SK-N-SH treated with all-trans-retinoic acid at 6 μM for 48 hours (cell line): ENCODE data around the gene WDR76.

Source experiments
- ARNTL ChIP-seq: fragments of 450-650 bp; formaldehyde crosslinking; IDR thresholded peaks from 2 replicates; pipeline ENCODE4 v1.5.0; 2020; ENCODE audit warnings: low read depth, mild to moderate bottlenecking, moderate library complexity, borderline replicate concordance
- BACH2 ChIP-seq: fragments of 250-450 bp; sonication (Bioruptor Pico); IDR thresholded peaks from 2 replicates; pipeline ENCODE4 v1.9.0; 2021; ENCODE audit warnings: mild to moderate bottlenecking, borderline replicate concordance
- CREB5 ChIP-seq: fragments of 250-450 bp; sonication (Bioruptor Pico); IDR thresholded peaks from 2 replicates; pipeline ENCODE4 v1.5.1; 2020; ENCODE audit warnings: low read depth, mild to moderate bottlenecking, moderate library complexity
- CSRNP3 ChIP-seq: fragments of 250-450 bp; sonication (Bioruptor Pico); IDR thresholded peaks from 2 replicates; pipeline ENCODE4 v1.5.1; 2021; ENCODE audit warnings: mild to moderate bottlenecking, moderate library complexity
- GLIS3 ChIP-seq: fragments of 250-450 bp; sonication (Bioruptor Pico); IDR thresholded peaks from 2 replicates; pipeline ENCODE4 v1.5.0; 2020; ENCODE audit warnings: mild to moderate bottlenecking, moderate library complexity
- OSR1 ChIP-seq: fragments of 250-450 bp; sonication (Bioruptor Pico); IDR thresholded peaks from 2 replicates; pipeline ENCODE4 v1.8.0; 2022; ENCODE audit warnings: moderate library complexity, mild to moderate bottlenecking, inconsistent platforms
- PATZ1 ChIP-seq: fragments of 250-450 bp; sonication (Bioruptor Pico); IDR thresholded peaks from 2 replicates; pipeline ENCODE4 v1.8.0; 2020; ENCODE audit warnings: mild to moderate bottlenecking, moderate library complexity, borderline replicate concordance
- POU6F1 ChIP-seq: fragments of 250-450 bp; sonication (Bioruptor Pico); IDR thresholded peaks from 2 replicates; pipeline ENCODE4 v1.8.0; 2021; ENCODE audit warnings: low read depth, mild to moderate bottlenecking, moderate library complexity, borderline replicate concordance
- PPARA ChIP-seq: fragments of 250-450 bp; sonication (Bioruptor Pico); IDR thresholded peaks from 2 replicates; pipeline ENCODE4 v1.5.0; 2020; ENCODE audit warnings: mild to moderate bottlenecking, borderline replicate concordance
- TCF4 ChIP-seq: fragments of 250-450 bp; sonication (Bioruptor Pico); IDR thresholded peaks from 2 replicates; pipeline ENCODE4 v1.8.0; 2021; ENCODE audit warnings: mild to moderate bottlenecking, moderate library complexity, borderline replicate concordance
- TOX ChIP-seq: fragments of 250-450 bp; sonication (Bioruptor Pico); IDR thresholded peaks from 2 replicates; pipeline ENCODE4 v1.8.0; 2021; ENCODE audit warnings: mild to moderate bottlenecking, moderate library complexity, borderline replicate concordance
- ZC3H10 ChIP-seq: fragments of 250-450 bp; sonication (Bioruptor Pico); IDR thresholded peaks from 2 replicates; pipeline ENCODE4 v1.5.1; 2021; ENCODE audit warnings: mild to moderate bottlenecking, moderate library complexity
- ZFP30 ChIP-seq: fragments of 450-650 bp; formaldehyde crosslinking; IDR thresholded peaks from 2 replicates; pipeline ENCODE4 v1.5.0; 2022; ENCODE audit warnings: mild to moderate bottlenecking, moderate library complexity

GRCh38 chr15:43794269-43795037, 32.3 kb upstream of the WDR76 start:
- TF ChIP-seq TCF4 (CRISPR knock-in tag) (no peak), TOX (CRISPR knock-in tag) (no peak), BACH2 (CRISPR knock-in tag) (no peak), CREB5 (CRISPR knock-in tag) (no peak), CSRNP3 (CRISPR knock-in tag) (no peak), ARNTL (CRISPR knock-in tag) (no peak), GLIS3 (no peak), ZC3H10 (no peak), PATZ1 (CRISPR knock-in tag) (no peak), ZFP30 (no peak), POU6F1 (no peak), PPARA (CRISPR knock-in tag) (no peak), OSR1 (CRISPR knock-in tag) (no peak)
